ENCODE data around the gene MTHFR.
A peak's percentile ranks its signal among the peaks of the same experiment; 100 is the strongest.

Gene MTHFR

DNA sequence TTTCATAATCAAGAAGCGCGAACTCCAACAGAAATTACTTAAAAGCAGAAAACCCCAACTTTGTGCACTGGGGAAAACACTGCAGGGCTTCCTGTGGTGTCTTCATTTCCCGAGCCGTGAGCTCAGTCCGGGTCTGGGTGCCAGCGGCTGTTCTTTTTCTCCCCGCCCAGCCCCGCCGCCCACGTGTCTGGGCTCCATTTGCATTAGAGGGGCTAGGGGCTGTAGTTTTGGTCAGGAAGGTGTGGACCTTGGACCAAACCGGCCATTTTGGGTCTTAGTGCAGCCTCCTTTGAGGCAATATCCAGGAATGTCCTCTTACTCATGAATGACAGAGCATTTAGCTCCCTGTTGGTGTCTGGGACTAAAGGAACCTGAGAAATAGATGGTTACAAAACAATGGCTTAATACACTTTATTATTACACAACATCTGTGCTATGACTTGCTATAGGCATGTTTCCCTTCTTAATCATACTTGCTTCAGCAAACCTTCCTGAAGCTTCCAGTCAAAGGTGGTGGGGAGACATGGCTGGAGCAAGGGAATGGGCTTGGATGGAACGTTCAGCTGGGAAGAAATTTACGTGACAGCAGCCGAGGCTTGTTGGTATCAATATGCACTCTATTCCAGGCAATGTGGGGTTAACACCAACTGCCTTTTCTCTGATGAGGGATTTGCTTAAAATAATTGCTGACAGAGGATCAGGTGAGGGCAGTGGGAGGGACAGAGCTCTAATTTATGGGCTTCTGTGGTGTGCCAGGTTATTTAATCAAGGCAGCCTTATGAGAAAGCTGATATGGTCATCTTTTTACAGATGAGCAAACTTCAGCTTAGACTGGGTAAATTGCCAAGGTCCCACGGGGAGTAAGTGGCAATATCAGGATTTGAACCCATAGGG lies 68.8 kb downstream of the MTHFR start:
- no peak for DNase-seq (ENCODE audit: extremely low read depth in 1 of 2, low read depth in 1 of 2)

- peak; percentile 73 to 75 for DNase-seq (ENCODE audit: extremely low read depth in 1 of 2, low read depth in 1 of 2)
These were observed 69.7 kb downstream of the MTHFR start, which contains the start of gene AGTRAP for GRCh38 chr1:11735854-11736745. AGTRAP (plus strand) TSS chr1:11736136; CDS start chr1:11736209, 73 bp downstream.
